KOPT-K1 (cell line): ENCODE measurements around the gene UTF1.

ENCODE experiments used
- H3K27ac ChIP-seq: fragments of 200-600 bp; sonication (generic); 2 replicates; pipeline ENCODE4 v1.5.1; 2016; ENCODE audit warnings: antibody characterized with exemption, mild to moderate bottlenecking, low read depth, low read length; ENCODE audit not compliant: poor library complexity, severe bottlenecking
- H3K36me3 ChIP-seq: fragments of 200-600 bp; sonication (generic); 2 replicates; pipeline ENCODE4 v1.5.1; 2017; ENCODE audit warnings: antibody characterized with exemption, mild to moderate bottlenecking, low read length, moderate library complexity; ENCODE audit not compliant: insufficient read depth
- H3K9me3 ChIP-seq: fragments of 200-600 bp; sonication (generic); 2 replicates; pipeline ENCODE4 v1.5.1; 2017; ENCODE audit warnings: antibody characterized with exemption, low read length, mild to moderate bottlenecking; ENCODE audit not compliant: insufficient read depth, poor library complexity, severe bottlenecking

UTF1 gene

DNA sequence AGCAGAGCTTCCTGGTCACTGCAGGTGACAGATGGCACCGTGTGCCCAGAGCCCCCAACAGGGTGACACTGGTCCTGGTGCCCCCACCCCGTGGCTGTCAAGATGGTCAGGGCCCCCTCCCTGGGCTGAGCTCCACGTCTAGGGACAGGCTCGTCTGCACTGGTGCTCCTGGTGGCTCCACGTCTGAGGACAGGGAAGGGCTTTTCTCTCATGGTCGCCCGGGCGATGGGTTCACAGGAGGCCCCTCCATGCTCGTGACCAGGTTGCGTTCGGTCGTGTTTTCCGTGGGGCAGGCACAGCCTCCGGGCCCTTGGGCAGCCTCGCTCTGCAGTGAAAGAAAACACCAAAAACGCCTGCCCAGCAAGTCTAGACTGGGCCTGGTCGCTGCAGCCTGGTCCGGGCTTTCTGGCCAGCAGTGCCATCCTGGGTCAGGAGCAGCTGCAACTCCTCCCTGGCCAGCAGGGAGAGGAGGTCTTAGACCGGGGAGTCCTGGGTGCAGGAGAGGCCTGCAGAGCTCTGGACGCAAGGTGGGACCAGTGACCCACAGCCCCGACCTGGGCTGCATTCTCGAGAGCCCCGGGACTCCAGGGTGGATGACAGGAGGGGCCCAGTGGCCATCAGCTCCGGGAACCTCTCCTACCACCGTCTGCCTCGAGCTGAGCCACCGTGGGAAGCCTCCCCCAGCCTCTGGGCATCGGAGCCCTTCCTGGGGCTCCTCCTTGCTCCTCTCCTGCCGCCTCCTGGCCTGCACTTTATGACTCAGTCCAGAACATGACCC is 27.9 kb upstream of the UTF1 start:
- Histone ChIP-seq H3K36me3 (no peaks in the 10 kb centered on the region), H3K9me3 (no peaks in the 10 kb centered on the region), H3K27ac (no peak overlapping the region)

DNA sequence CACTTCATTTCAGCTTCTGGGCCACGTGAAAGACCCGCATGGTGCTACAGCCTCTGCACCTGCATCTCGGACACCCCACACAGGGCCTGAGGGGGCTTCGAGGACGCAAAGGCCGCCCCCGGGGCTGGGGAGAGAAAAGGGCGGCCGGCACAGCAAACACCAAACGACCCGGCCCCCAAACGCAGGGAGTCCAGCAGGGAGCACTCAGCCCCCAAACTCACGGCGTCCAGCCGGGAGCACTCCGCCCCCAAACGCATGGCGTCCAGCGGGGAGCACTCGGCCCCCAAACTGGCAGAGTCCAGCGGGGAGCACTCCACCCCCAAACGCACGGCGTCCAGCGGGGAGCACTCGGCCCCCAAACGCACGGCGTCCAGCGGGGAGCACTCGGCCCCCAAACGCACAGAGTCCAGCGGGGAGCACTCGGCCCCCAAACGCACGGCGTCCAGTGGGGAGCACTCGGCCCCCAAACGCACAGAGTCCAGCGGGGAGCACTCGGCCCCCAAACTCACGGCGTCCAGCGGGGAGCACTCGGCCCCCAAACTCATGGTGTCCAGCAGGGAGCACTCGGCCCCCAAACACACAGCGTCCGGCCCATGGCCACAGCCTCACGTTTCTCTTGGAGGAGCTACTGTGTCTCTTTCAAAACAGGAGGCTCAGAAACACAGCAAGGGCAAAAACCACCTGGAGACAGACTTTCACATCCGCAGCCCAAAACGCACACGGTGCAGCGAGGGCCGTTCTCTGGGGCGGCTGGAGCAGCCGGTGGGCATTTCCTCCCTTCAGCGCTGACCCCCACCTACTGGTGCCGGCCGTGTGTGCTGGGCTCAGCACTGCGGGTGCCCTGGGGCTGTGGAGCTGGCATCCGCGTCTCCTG is 27.0 kb upstream of the UTF1 start:
- H3K27ac ChIP-seq: no peak overlapping the region
- no peaks in the 10 kb centered on the region for H3K9me3 ChIP-seq
- H3K36me3 ChIP-seq: no peaks in the 10 kb centered on the region

DNA sequence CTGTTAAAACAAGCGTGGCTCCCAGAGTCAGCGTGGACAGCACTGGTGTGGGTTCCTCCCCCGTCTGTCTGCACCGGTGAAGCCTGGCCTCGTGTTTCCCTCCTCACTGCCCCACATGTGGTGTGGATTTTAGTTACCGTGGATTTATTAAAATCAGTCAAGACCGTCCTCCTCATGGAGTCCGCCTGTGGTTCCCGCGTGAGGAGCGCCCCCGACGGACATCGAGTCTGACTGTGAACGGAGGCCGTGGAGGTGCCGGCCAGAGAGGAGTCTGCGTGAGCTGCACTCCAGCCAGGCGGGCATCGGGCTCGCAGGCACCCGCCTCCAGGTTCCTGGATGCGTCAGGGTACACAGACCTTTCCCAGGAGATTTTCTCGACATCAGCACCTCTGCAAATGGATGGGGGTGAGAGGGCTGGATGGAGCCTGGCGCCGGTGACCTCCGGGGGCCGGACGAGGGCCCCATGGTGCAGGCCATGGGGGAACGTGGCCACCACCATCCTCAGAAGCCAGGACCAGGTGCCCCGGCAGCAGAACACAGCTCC is 26.3 kb upstream of the UTF1 start:
- Histone ChIP-seq H3K27ac (no peak overlapping the region), H3K36me3 (no peaks in the 10 kb centered on the region), H3K9me3 (no peaks in the 10 kb centered on the region)

DNA sequence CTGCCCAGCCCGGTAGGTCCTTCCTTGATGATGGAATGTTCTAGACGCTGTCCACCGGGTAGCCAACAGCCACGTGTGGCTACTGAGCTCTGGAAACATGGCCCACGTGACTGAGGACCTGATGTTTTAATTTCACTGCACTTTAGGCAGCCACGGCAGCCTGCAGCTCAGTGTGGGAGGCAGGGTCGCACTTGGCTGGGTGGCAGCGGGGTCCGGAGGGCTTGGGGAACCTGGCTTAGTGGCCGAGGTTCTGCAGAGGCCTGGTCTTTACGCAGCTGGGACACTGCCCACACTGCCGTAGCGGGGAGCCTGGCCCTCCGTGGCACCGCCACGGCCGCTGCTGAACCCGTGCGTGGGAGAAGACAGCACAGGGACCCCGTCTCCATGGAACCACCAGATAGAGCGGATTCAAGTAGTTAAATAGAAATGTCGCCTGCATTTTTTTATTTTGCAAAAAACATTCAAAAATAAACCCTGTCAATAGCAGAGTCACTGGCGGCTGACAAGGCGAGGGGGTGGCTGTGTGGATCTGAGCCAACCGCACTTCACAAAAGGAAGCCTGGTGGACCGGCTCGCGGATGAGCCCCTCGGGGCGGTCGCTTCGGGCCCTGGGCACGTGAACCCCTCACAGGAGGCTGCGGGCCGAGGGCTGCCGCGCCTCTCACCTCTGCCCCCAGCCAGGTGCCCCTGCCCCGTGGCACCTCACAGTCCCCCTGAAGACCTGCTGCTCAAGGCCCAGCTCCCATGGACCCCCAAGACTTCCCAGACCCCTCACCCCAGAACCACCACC is 25.6 kb upstream of the UTF1 start:
- no peaks in the 10 kb centered on the region for H3K36me3 ChIP-seq
- no peaks in the 10 kb centered on the region for H3K9me3 ChIP-seq
- no peak overlapping the region for H3K27ac ChIP-seq

DNA sequence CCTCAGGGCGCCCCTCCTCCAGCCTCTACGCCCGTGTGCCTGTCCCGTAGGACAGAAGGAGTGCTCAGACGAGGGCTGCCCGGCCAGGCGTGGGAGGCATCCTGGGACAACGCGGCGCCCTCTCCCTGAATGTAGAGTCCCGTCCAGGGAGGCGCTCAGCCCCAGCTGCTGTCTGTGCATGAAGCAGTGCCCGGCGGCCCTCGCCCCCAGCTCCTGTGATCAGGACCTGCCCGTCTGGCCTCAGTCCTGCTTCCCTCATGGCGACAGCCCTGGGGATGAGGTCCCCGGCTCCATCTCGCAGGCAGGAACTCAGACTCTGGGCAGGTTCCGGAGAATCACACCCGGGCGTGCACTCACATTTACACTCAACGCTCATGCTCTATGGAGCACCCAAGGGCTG is 24.9 kb upstream of the UTF1 start:
- Histone ChIP-seq H3K9me3 (no peaks in the 10 kb centered on the region), H3K36me3 (no peaks in the 10 kb centered on the region), H3K27ac (no peak overlapping the region)

DNA sequence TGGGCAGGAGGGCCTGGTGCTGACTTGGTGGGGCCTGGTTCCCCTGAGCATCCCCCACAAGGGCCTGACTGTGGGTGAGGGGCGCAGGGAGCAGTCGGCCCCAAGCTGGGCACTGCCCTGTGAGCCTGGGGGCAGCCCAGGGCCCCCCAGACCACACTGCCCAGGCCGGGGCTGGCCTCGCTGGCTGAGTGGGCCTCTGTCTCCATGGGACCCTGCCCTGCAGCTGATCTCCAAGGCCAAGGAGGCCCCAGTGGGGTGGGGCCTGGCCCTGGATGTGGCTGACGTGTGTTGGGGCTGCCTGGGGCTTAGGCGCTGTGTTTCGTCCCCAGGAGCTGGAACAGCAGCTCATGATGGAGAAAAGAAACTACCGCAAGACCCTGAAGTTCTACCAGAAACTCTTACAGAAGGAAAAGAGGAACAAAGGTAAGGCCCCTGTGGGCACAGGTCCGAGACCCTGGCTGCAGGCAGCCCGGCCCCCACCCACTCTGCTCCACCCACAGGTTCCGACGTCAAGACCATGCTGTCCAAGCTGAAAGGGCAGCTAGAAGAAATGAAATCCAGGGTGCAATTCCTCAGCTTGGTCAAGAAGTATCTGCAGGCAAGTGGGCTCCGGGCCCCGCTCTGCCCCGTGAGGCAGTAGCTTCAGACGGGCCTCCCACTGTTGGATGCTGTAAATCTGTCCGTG is 23.5 kb upstream of the UTF1 start:
- Histone ChIP-seq H3K36me3 (no peaks in the 10 kb centered on the region), H3K9me3 (no peaks in the 10 kb centered on the region), H3K27ac (no peak overlapping the region)

DNA sequence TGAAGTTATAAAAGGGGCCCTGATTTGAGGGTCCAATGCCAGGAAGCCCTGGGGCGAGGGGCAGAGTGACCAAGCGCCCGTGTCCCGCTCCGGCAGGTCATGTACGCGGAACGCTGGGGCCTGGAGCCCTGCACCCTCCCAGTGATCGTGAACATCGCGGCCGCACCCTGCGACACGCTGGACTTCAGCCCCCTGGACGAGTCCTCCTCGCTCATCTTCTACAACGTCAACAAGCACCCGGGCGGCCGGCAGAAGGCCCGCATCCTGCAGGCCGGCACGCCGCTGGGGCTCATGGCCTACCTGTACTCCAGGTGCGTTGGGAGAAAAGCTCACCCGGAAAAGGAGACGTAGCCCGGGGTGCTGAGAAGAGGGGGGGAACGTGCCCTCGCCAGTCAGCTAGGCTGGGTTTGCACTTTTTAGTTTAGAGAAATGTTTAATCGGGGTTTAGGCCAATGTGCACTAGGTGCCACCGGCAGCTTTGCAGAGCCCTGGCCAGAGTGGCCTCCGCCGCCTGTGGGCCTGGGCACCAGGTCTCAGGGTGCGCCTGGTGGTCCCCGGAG is 22.9 kb upstream of the UTF1 start:
- no peaks in the 10 kb centered on the region for H3K9me3 ChIP-seq
- no peak overlapping the region for H3K27ac ChIP-seq
- H3K36me3 ChIP-seq: no peaks in the 10 kb centered on the region

DNA sequence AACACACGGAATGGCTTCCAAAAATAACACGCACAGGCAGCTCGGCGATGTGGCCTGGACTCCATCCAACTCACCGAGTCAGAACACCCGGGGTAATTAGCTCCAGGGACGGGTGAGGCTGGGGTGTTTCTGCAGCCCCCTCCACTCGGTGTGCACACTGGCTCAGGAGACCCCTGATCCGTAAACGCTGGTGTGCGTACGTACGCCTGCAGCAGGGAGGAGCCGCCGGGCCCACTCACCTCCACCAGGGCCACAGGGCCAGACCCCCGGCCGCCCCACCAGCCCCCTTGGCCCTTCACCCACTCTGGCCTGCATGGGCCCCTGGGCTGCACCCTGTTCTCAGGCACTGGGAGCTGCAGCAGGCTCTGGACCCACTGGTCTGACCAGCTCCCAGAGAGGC is 22.4 kb upstream of the UTF1 start:
- Histone ChIP-seq H3K36me3 (no peaks in the 10 kb centered on the region), H3K27ac (no peak overlapping the region), H3K9me3 (no peaks in the 10 kb centered on the region)

DNA sequence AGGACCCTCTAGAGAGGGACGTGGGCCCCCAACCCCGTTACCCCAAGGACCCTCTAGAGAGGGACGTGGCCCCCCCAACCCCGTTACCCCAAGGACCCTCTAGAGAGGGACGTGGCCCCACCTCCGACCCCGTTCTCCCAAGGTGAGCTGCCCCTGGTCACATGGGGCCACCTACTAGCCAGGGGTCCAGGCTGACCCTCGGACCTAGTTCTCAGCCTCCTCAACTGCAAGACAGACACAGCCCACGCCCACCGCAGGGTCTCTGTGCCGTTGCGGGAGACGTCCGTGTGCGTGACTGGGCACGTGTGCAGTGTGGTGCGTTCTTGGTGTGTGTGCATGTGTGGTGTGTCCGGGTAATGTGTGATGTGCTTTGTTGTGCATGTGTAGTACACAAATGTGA is 21.6 kb upstream of the UTF1 start:
- Histone ChIP-seq H3K27ac (no peak overlapping the region), H3K9me3 (no peaks in the 10 kb centered on the region), H3K36me3 (no peaks in the 10 kb centered on the region)

DNA sequence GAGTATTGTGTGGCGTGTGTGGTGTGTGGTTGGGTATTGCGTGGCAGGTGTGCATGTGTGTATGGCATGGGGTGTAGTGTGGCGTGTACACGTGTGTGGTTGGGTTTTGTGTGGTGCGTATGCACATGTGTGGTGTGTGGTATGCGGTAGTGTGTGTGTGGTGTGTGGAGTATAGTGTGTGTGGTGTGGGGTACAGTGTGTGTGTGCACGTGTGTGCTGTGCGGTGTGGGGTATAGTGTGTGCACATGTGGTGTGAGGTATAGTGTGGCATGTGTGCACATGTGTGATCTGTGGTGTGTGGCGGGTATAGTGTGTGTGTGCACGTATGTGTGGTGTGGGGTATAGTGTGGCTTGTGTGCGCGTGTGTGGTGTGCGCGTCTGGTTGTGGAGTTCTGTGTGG is 20.9 kb upstream of the UTF1 start:
- Histone ChIP-seq H3K27ac (no peak overlapping the region), H3K9me3 (no peaks in the 10 kb centered on the region), H3K36me3 (no peaks in the 10 kb centered on the region)

DNA sequence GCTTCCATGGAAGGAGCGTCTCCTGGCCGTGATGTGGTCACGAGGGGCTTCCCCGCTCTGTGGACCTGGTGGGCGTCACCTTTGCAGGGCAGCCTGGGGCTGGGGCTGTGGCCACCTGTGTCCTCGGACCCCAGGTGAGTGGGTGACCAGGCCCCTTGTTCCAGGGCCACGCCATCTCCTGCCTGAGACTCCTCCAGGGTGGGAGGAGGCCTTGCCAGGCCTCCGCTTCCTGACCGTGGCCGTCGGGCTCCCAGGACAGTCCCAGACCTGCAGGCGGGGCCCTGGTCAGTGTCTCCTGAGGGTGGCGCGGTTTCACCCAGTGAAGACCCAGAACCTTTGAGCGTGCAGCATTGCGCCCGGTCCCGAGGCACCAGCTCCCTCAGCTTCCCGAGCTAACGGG is 20.4 kb upstream of the UTF1 start:
- no peaks in the 10 kb centered on the region for H3K36me3 ChIP-seq
- no peak overlapping the region for H3K27ac ChIP-seq
- H3K9me3 ChIP-seq: no peaks in the 10 kb centered on the region

DNA sequence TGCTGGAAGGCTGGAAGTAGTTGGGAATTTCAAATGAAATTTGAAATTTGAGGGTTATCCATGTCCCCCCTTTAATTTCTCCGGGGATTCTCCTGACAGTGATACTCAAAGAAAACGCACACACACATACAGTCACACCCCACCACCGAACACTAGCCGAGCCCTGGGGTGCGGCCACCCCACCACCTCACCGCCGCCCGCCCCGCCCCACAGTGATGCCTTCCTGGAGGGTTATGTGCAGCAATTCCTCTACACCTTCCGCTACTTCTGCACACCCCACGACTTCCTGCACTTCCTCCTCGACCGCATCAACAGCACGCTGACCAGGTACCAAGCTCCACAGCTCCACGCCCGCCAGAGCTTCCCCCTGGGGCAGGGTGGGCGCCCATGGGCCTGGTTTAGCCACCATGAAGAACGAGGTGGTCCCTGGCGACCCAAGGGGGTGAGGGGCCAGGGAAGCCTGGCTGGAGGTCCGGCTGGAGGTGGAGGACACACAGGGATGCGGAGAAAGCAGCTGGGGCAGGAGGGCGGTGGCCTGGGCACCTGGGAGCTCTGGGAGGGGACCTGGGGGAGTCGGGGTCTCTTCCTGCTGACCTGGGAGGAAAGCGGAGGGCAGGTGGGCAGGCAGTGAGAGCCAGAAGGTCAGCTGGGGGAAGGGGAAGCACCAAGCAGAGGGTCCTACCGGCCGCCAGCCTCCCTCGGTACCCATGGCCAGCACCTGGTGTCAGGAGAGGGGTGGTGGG is 19.4 kb upstream of the UTF1 start:
- H3K27ac ChIP-seq: no peak overlapping the region
- no peaks in the 10 kb centered on the region for H3K9me3 ChIP-seq
- H3K36me3 ChIP-seq: no peaks in the 10 kb centered on the region

DNA sequence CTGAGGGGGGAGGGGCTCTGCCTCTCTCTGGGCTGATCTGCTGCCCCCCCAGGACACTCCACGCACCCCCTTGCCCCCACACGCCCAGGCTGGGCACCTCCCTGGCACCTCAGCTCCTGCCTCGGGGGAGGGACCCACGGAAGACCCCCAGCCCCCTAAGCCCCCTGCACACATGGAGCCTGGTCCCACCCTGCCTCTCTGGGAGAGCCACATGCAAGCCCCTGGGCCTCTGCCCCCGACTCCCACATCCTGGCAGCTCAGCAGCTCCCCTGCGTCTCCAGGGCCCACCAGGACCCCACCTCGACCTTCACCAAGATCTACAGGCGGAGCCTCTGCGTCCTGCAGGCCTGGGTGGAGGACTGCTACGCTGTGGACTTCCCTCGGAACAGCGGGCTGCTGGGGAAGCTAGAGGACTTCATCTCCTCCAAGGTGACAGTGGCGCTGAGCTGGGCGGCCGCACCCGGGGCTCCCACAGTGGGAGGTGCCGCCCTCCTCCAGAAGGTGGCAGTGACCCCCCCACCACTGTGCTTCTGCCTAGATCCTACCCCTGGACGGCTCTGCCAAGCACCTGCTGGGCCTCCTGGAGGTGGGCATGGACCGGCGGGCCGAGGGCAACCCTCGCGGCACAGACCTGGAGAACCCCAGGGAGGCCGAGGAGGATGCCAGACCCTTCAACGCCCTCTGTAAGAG is 18.7 kb upstream of the UTF1 start:
- H3K27ac ChIP-seq: no peak overlapping the region
- no peaks in the 10 kb centered on the region for H3K36me3 ChIP-seq
- H3K9me3 ChIP-seq: no peaks in the 10 kb centered on the region
